GM23338 (cell line): Measurements from ENCODE around the gene DHX8. TPM values are rescaled to one million over a fixed set of nuclear protein-coding genes. Genes with fewer than 3 reads are reported as not detected.
"Not testable (repeated sequence)": the region's sequence is repeated elsewhere in the genome, so short reads cannot be mapped to it uniquely, and the experiment has no call there.

Experiments used
- ATAC-seq: fragments of 200-7000 bp; cut with Tn5 transposase; 3 replicates; pipeline ENCODE4 v1.9.1; 2020
- DNase-seq: peaks from one replicate; pipeline ENCODE4 v3.0.0-alpha.2; 2015; ENCODE audit warnings: low spot score
- H2AFZ ChIP-seq: fragments of 200-600 bp; sonication (generic); 2 replicates; pipeline ENCODE4 v1.8.0; 2016; ENCODE audit warnings: antibody characterized with exemption, mild to moderate bottlenecking, moderate library complexity
- H3F3A ChIP-seq: fragments of 200-600 bp; sonication (generic); replicated peaks from 2 replicates; pipeline ENCODE4 v1.8.0; 2017; ENCODE audit warnings: antibody characterized with exemption, mixed run types, low read depth
- H3K27ac ChIP-seq: fragments of 200-600 bp; sonication (generic); 2 replicates; pipeline ENCODE4 v1.6.1; 2016; ENCODE audit warnings: low read depth
- H3K27me3 ChIP-seq: fragments of 200-600 bp; sonication (generic); 2 replicates; pipeline ENCODE4 v1.8.0; 2016; ENCODE audit warnings: mild to moderate bottlenecking, mixed run types, moderate library complexity; ENCODE audit not compliant: insufficient read depth
- H3K36me3 ChIP-seq: fragments of 200-600 bp; sonication (generic); 2 replicates; pipeline ENCODE4 v1.8.0; 2016; ENCODE audit warnings: mild to moderate bottlenecking; ENCODE audit not compliant: insufficient read depth
- H3K4me1 ChIP-seq: fragments of 200-600 bp; sonication (generic); 2 replicates; pipeline ENCODE4 v1.8.0; 2016; ENCODE audit warnings: mild to moderate bottlenecking, moderate library complexity; ENCODE audit not compliant: insufficient read depth
- H3K4me2 ChIP-seq: fragments of 200-600 bp; sonication (generic); 2 replicates; pipeline ENCODE4 v1.7.1; 2017; ENCODE audit warnings: mixed run types
- H3K4me3 ChIP-seq: fragments of 200-600 bp; sonication (generic); 2 replicates; pipeline ENCODE4 v1.6.1; 2016; ENCODE audit warnings: mixed run types
- H3K79me2 ChIP-seq: fragments of 200-600 bp; sonication (generic); replicated peaks from 2 replicates; pipeline ENCODE4 v1.8.0; 2017; ENCODE audit warnings: mild to moderate bottlenecking; ENCODE audit not compliant: insufficient read depth
- H3K9me2 ChIP-seq: fragments of 200-600 bp; sonication (generic); 2 replicates; pipeline ENCODE4 v1.8.0; 2017; ENCODE audit not compliant: insufficient read depth
- H4K20me1 ChIP-seq: fragments of 200-600 bp; sonication (generic); replicated peaks from 2 replicates; pipeline ENCODE4 v1.8.0; 2017; ENCODE audit warnings: mild to moderate bottlenecking; ENCODE audit not compliant: insufficient read depth
- H3K27ac Mint-ChIP-seq: 2 replicates; pipeline ENCODE4 v1.8.0; 2020; ENCODE audit warnings: inconsistent platforms, mild to moderate bottlenecking, moderate library complexity, mixed read lengths
- H3K27me3 Mint-ChIP-seq: 3 replicates; pipeline ENCODE4 v1.8.0; 2022; ENCODE audit warnings: low read depth, mild to moderate bottlenecking, moderate library complexity, mixed read lengths, inconsistent platforms; ENCODE audit not compliant: insufficient read depth, poor library complexity
- H3K36me3 Mint-ChIP-seq: 3 replicates; pipeline ENCODE4 v1.8.0; 2021; ENCODE audit warnings: low read depth, mild to moderate bottlenecking, inconsistent platforms, moderate library complexity, mixed read lengths
- H3K4me1 Mint-ChIP-seq: 3 replicates; pipeline ENCODE4 v1.8.0; 2020; ENCODE audit warnings: mild to moderate bottlenecking, inconsistent platforms, mixed read lengths
- H3K4me3 Mint-ChIP-seq: 3 replicates; pipeline ENCODE4 v1.8.0; 2021; ENCODE audit warnings: moderate library complexity, mild to moderate bottlenecking, inconsistent platforms, mixed read lengths
- H3K9me3 Mint-ChIP-seq: 3 replicates; pipeline ENCODE4 v1.8.0; 2020; ENCODE audit warnings: moderate library complexity, mild to moderate bottlenecking, inconsistent platforms, mixed read lengths
- CREB1 ChIP-seq: fragments of 250-450 bp; sonication (Bioruptor Pico); IDR thresholded peaks from 2 replicates; pipeline ENCODE4 v1.5.0; 2020; ENCODE audit warnings: low read depth, mild to moderate bottlenecking, moderate library complexity
- CTCF ChIP-seq, 2 experiments: fragments of 200-600 bp in 1 of 2; sonication (generic) in 1 of 2; conservative IDR thresholded peaks; 2 replicates each; pipeline versions ENCODE4 v1.5.1 to v1.6.1; 2016 to 2017; ENCODE audit warnings: antibody characterized with exemption in 2 of 2, low read depth in 2 of 2, mild to moderate bottlenecking in 2 of 2, moderate library complexity in 1 of 2
- EZH2phosphoT487 ChIP-seq: fragments of 200-600 bp; sonication (generic); IDR thresholded peaks from one replicate; pipeline ENCODE4 v1.8.1; 2018; ENCODE audit warnings: antibody characterized with exemption; ENCODE audit not compliant: unreplicated experiment
- JUNB ChIP-seq: IDR thresholded peaks from one replicate; pipeline ENCODE4 v1.6.1; 2016; ENCODE audit warnings: antibody characterized with exemption; ENCODE audit not compliant: unreplicated experiment
- NANOG ChIP-seq: IDR thresholded peaks from 2 replicates; pipeline ENCODE4 v1.6.1; 2016; ENCODE audit warnings: antibody characterized with exemption, borderline replicate concordance
- POLR2AphosphoS5 ChIP-seq: IDR thresholded peaks from 2 replicates; pipeline ENCODE4 v1.6.1; 2016; ENCODE audit warnings: antibody characterized with exemption, low read depth
- REST ChIP-seq: IDR thresholded peaks from one replicate; pipeline ENCODE4 v1.6.1; 2018; ENCODE audit warnings: antibody characterized with exemption; ENCODE audit not compliant: unreplicated experiment
- ZNF331 ChIP-seq: fragments of 250-450 bp; sonication (Bioruptor Pico); IDR thresholded peaks from 2 replicates; pipeline ENCODE4 v1.5.0; 2020; ENCODE audit warnings: low read depth, mild to moderate bottlenecking, moderate library complexity
- ZNF462 ChIP-seq: fragments of 250-450 bp; sonication (Bioruptor Pico); IDR thresholded peaks from 2 replicates; pipeline ENCODE4 v1.5.0; 2020; ENCODE audit warnings: mild to moderate bottlenecking, moderate library complexity
- polyA plus RNA-seq: library from polyadenylated mRNA; unstranded; fragments of >200 nt; fragmentation: Nextera tagmentation; extraction: Ambion mirVana; gene quantifications from 2 replicates; pipeline ENCODE4 v1.2.1, GENCODE V29; 2016
- total RNA-seq: library from RNA; depleted of rRNA; stranded (reverse); fragments of >200 nt; shearing (Covaris generic); gene quantifications from 2 replicates; pipeline ENCODE4 v1.2.3, GENCODE V29; 2014

The DHX8 gene
- total and polyA plus RNA-seq, 2 experiments from 2014 or later = 35.3 to 81.1 TPM

- not testable (repeated sequence) for H4K20me1 ChIP-seq, H3K4me3 ChIP-seq, H3K9me3 Mint-ChIP-seq, H3K27me3 ChIP-seq, H3K36me3 Mint-ChIP-seq, H3K4me2 ChIP-seq, H3K27me3 Mint-ChIP-seq, H3K27ac ChIP-seq, H3K36me3 ChIP-seq, H3K4me3 Mint-ChIP-seq, ATAC-seq, H3K9me2 ChIP-seq, H3F3A ChIP-seq, H3K79me2 ChIP-seq, H3K27ac Mint-ChIP-seq, H3K4me1 ChIP-seq, DNase-seq
- H2AFZ ChIP-seq = peak overlapping the region; percentile 66
- peaks cover 11% of the 10 kb centered on the region; the same call in 2 of the 3 replicates for H3K4me1 Mint-ChIP-seq
These were observed 7.5 kb upstream of the DHX8 start for GRCh38 chr17:43476306-43476705.

GRCh38 chr17:43477832-43478634 is 5.7 kb upstream of the DHX8 start:
- Mint-ChIP-seq H3K27ac (no peak overlapping the region; the same call in 1 of the 2 replicates), H3K4me3 (no peak overlapping the region), H3K27me3 (peaks cover 4% of the 10 kb centered on the region), H3K4me1 (peaks cover 11% of the 10 kb centered on the region; the same call in 2 of the 3 replicates), H3K9me3 (no peaks in the 10 kb centered on the region), H3K36me3 (no peaks in the 10 kb centered on the region)
- no peaks in the 10 kb centered on the region for H3K79me2 ChIP-seq
- H3K4me2 ChIP-seq = no peak overlapping the region
- DNase-seq (no peak), ATAC-seq (no peak)
- no peaks in the 10 kb centered on the region for H3K36me3 ChIP-seq
- H2AFZ ChIP-seq = peak overlapping the region; percentile 73
- no peak overlapping the region for H3K4me3 ChIP-seq
- H3K27me3 ChIP-seq = no peaks in the 10 kb centered on the region
- no peaks in the 10 kb centered on the region for H3F3A ChIP-seq
- no peak overlapping the region; the same call in 1 of the 2 replicates for H3K27ac ChIP-seq
- H3K9me2 ChIP-seq = no peaks in the 10 kb centered on the region
- H3K4me1 ChIP-seq = no peaks in the 10 kb centered on the region
- H4K20me1 ChIP-seq = no peaks in the 10 kb centered on the region
- no peak for TF ChIP-seq REST
- TF ChIP-seq CTCF (conservative IDR thresholded peaks at IDR 0.05; ENCODE audit: low read depth in 2 of 2) = no peak
- TF ChIP-seq NANOG = no peak
- TF ChIP-seq POLR2AphosphoS5 = no peak
- TF ChIP-seq EZH2phosphoT487 = no peak
- TF ChIP-seq CREB1 (CRISPR knock-in tag) = no peak
- TF ChIP-seq JUNB = no peak
- no peak for TF ChIP-seq ZNF331 (CRISPR knock-in tag)
- TF ChIP-seq ZNF462 (CRISPR knock-in tag) = no peak
